GM12874 (cell line): Measurements from ENCODE around the gene NCBP2.
A peak's percentile ranks its signal among the peaks of the same experiment; 100 is the strongest.

Experiments used
- TF ChIP-seq, protein P1 (sequence below): IDR thresholded peaks from 2 replicates; pipeline ENCODE4 v1.5.1; 2011; ENCODE audit warnings: low read depth, mild to moderate bottlenecking, control low read depth, low read length, moderate library complexity; ENCODE audit not compliant: insufficient read depth

The NCBP2 gene

GRCh38 chr3:196947136-196947859 lies 5.0 kb upstream of the NCBP2 start:
- TF ChIP-seq, protein P1, sequence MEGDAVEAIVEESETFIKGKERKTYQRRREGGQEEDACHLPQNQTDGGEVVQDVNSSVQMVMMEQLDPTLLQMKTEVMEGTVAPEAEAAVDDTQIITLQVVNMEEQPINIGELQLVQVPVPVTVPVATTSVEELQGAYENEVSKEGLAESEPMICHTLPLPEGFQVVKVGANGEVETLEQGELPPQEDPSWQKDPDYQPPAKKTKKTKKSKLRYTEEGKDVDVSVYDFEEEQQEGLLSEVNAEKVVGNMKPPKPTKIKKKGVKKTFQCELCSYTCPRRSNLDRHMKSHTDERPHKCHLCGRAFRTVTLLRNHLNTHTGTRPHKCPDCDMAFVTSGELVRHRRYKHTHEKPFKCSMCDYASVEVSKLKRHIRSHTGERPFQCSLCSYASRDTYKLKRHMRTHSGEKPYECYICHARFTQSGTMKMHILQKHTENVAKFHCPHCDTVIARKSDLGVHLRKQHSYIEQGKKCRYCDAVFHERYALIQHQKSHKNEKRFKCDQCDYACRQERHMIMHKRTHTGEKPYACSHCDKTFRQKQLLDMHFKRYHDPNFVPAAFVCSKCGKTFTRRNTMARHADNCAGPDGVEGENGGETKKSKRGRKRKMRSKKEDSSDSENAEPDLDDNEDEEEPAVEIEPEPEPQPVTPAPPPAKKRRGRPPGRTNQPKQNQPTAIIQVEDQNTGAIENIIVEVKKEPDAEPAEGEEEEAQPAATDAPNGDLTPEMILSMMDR, result 0 out of 2 replicates have a peak, but pooled peaks have one; percentile 11

GRCh38 chr3:196942915-196943277 lies 568 bp upstream of the NCBP2 start:
- TF ChIP-seq, protein P1, result no peak

- TF ChIP-seq, protein P1, result no peak
Observed at GRCh38 chr3:196941729-196942225, 551 bp downstream of the NCBP2 start.

GRCh38 chr3:196938576-196938975 lies 3.8 kb downstream of the NCBP2 start:
- TF ChIP-seq, protein P1, result no peak

DNA sequence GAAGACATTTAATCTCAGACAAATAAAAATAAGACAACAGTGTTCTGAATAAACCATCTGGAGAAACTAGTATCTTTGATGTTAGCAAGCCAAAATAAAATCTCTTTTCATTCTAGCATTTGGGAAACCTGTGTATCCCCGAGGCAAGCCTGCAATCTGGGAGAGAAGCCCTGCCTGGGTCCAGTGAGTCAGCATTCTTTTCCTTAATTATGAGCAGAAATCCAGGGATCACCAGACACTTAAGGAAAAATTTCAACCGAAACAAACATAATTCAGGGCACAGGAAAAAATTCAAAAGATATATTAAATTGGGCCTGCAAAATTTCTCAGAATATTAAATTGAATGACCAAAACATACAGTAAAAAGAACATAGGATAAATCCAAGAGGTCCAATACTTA lies 4.2 kb downstream of the NCBP2 start:
- TF ChIP-seq, protein P1, result no peak

GRCh38 chr3:196936288-196936687 lies 6.0 kb downstream of the NCBP2 start:
- TF ChIP-seq, protein P1, result no peak

DNA sequence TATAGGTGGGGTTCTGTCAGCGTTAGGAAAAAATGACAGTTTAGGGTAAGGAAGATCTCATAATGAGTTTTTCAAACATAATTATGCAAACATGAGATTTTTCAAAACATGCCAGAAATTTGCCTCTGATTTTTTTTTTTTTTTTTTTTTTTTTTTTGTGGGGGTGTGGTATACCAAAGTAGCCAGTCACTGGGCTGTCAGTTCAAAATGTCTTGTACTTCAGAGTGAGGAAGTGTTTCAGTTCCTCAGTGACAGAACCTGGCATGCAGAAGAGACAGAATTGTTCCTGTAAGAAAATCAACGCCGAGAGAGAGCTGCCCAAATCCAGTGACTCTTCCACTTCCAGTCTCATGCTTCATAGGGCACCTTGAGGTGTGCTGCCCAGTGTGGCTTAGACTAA lies 9.7 kb downstream of the NCBP2 start:
- TF ChIP-seq, protein P1, result no peak
